ENCODE measurements around the gene CCDC40. TPM values are rescaled to one million over a fixed set of nuclear protein-coding genes. Genes with fewer than 3 reads are reported as not detected.

CCDC40 gene
- total and polyA plus RNA-seq, 2 of the 13 experiments (the other 11 are each of a cell fraction or from before 2014, with no cell fraction given) = 4.1 to 5.5 TPM

DNA sequence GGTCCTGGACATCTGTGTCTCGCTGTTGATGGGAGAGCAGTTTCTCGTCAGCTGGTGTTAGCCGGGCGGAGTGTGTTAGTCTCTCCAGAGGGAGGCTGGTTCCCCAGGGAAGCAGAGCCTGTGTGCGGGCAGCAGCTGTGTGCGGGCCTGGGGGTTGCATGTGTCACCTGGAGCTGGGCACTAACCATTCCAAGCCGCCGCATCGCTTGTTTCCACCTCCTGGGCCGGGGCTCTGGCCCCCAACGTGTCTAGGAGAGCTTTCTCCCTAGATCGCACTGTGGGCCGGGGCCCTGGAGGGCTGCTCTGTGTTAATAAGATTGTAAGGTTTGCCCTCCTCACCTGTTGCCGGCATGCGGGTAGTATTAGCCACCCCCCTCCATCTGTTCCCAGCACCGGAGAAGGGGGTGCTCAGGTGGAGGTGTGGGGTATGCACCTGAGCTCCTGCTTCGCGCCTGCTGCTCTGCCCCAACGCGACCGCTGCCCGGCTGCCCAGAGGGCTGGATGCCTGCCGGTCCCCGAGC, 82.9 kb downstream of the CCDC40 start:
- no peaks in the 10 kb centered on the region for H3K36me3 ChIP-seq (replicated peaks in 1 of 2; ENCODE audit: control insufficient read depth in 1 of 2, insufficient read depth in 2 of 2, low read length in 2 of 2)
- FAIRE-seq (no peak), DNase-seq (ENCODE audit: low spot score) (no peak), ATAC-seq (no peak)
- peaks cover 9% of the 10 kb centered on the region for H3K4me1 ChIP-seq (ENCODE audit: insufficient read depth, low read length)
- in situ Hi-C loops (cut with HindIII; ENCODE audit: extremely low pct_ligation_motif_present, low pct_unique_long_range_greater_than_20kb) = no loop called here
- H3K9ac ChIP-seq (ENCODE audit: insufficient read depth, low read depth, low read length) = no peak overlapping the region
- no peaks in the 10 kb centered on the region for H4K20me1 ChIP-seq (ENCODE audit: insufficient read depth, low read length)
- H3K27me3 ChIP-seq (ENCODE audit: control insufficient read depth in 1 of 2, insufficient read depth in 2 of 2, low read length in 2 of 2) = no peaks in the 10 kb centered on the region; a peak in 1 of 5 replicates
- no peak overlapping the region for H3K4me3 ChIP-seq (replicated peaks in 1 of 3; ENCODE audit: insufficient read depth in 1 of 3, low read depth in 2 of 3, low read length in 3 of 3)
- ChIA-PET POLR2A (interaction anchor here (1.0 kb wide), 1 partner anchor 18 kb away, joined by 3 read pairs; the partner anchor contains the start of gene GAA), CTCF (ENCODE audit: low intra/inter-chr PET ratio, low total read pairs) (no interaction called here)
- no peaks in the 10 kb centered on the region for H3K9me3 ChIP-seq (ENCODE audit: low read length)
- H3K4me2 ChIP-seq (ENCODE audit: low read depth, low read length) = no peak overlapping the region
- no peak overlapping the region for H3K27ac ChIP-seq (ENCODE audit: extremely low read length, insufficient read depth, low read length)
- BruUV-seq (replicated peaks) = TSS peak; percentile 62
- no peak overlapping the region for H2AFZ ChIP-seq (ENCODE audit: low read length)
- 93% methylated on average over 23 of the region's 24 CpGs for WGBS (ENCODE audit: low lambda C conversion rate)
- H3K79me2 ChIP-seq (ENCODE audit: insufficient read depth, low read length) = no peaks in the 10 kb centered on the region
- intact Hi-C loops (cut with micrococcal nuclease; ENCODE audit: unreplicated experiment) = no loop called here
- TF ChIP-seq ZNF737 (CRISPR knock-in tag; IDR thresholded peaks at IDR 0.05; ENCODE audit: borderline replicate concordance) (no peak), NKX3-1 (CRISPR knock-in tag; IDR thresholded peaks at IDR 0.05) (no peak), XBP1 (CRISPR knock-in tag; IDR thresholded peaks at IDR 0.05) (no peak), RFXAP (CRISPR knock-in tag; IDR thresholded peaks at IDR 0.05; ENCODE audit: borderline replicate concordance) (no peak), ZNF24 (IDR thresholded peaks at IDR 0.05) (no peak), ZNF672 (CRISPR knock-in tag; IDR thresholded peaks at IDR 0.05) (no peak), NR0B2 (CRISPR knock-in tag; IDR thresholded peaks at IDR 0.05) (no peak), ZNF207 (IDR thresholded peaks at IDR 0.05; ENCODE audit: borderline replicate concordance) (no peak), LRRFIP1 (CRISPR knock-in tag; conservative IDR thresholded peaks at IDR 0.05) (no peak)
- TF ChIP-seq, protein P1, sequence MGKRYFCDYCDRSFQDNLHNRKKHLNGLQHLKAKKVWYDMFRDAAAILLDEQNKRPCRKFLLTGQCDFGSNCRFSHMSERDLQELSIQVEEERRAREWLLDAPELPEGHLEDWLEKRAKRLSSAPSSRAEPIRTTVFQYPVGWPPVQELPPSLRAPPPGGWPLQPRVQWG (CRISPR knock-in tag; IDR thresholded peaks at IDR 0.05; ENCODE audit: borderline replicate concordance, low read depth) = no peak
- TF ChIP-seq, protein P2, sequence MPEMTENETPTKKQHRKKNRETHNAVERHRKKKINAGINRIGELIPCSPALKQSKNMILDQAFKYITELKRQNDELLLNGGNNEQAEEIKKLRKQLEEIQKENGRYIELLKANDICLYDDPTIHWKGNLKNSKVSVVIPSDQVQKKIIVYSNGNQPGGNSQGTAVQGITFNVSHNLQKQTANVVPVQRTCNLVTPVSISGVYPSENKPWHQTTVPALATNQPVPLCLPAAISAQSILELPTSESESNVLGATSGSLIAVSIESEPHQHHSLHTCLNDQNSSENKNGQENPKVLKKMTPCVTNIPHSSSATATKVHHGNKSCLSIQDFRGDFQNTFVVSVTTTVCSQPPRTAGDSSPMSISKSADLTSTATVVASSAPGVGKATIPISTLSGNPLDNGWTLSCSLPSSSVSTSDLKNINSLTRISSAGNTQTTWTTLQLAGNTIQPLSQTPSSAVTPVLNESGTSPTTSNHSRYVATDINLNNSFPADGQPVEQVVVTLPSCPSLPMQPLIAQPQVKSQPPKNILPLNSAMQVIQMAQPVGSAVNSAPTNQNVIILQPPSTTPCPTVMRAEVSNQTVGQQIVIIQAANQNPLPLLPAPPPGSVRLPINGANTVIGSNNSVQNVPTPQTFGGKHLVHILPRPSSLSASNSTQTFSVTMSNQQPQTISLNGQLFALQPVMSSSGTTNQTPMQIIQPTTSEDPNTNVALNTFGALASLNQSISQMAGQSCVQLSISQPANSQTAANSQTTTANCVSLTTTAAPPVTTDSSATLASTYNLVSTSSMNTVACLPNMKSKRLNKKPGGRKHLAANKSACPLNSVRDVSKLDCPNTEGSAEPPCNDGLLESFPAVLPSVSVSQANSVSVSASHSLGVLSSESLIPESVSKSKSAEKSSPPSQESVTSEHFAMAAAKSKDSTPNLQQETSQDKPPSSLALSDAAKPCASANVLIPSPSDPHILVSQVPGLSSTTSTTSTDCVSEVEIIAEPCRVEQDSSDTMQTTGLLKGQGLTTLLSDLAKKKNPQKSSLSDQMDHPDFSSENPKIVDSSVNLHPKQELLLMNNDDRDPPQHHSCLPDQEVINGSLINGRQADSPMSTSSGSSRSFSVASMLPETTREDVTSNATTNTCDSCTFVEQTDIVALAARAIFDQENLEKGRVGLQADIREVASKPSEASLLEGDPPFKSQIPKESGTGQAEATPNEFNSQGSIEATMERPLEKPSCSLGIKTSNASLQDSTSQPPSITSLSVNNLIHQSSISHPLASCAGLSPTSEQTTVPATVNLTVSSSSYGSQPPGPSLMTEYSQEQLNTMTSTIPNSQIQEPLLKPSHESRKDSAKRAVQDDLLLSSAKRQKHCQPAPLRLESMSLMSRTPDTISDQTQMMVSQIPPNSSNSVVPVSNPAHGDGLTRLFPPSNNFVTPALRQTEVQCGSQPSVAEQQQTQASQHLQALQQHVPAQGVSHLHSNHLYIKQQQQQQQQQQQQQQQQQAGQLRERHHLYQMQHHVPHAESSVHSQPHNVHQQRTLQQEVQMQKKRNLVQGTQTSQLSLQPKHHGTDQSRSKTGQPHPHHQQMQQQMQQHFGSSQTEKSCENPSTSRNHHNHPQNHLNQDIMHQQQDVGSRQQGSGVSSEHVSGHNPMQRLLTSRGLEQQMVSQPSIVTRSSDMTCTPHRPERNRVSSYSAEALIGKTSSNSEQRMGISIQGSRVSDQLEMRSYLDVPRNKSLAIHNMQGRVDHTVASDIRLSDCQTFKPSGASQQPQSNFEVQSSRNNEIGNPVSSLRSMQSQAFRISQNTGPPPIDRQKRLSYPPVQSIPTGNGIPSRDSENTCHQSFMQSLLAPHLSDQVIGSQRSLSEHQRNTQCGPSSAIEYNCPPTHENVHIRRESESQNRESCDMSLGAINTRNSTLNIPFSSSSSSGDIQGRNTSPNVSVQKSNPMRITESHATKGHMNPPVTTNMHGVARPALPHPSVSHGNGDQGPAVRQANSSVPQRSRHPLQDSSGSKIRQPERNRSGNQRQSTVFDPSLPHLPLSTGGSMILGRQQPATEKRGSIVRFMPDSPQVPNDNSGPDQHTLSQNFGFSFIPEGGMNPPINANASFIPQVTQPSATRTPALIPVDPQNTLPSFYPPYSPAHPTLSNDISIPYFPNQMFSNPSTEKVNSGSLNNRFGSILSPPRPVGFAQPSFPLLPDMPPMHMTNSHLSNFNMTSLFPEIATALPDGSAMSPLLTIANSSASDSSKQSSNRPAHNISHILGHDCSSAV (CRISPR knock-in tag; IDR thresholded peaks at IDR 0.05; ENCODE audit: borderline replicate concordance) = no peak
- TF ChIP-seq, protein P3, sequence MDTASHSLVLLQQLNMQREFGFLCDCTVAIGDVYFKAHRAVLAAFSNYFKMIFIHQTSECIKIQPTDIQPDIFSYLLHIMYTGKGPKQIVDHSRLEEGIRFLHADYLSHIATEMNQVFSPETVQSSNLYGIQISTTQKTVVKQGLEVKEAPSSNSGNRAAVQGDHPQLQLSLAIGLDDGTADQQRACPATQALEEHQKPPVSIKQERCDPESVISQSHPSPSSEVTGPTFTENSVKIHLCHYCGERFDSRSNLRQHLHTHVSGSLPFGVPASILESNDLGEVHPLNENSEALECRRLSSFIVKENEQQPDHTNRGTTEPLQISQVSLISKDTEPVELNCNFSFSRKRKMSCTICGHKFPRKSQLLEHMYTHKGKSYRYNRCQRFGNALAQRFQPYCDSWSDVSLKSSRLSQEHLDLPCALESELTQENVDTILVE (CRISPR knock-in tag; IDR thresholded peaks at IDR 0.05) = no peak
